Left cardiac atrium (tissue), 4 donors: ENCODE data around the gene PIF1. TPM values are rescaled to one million over a fixed set of nuclear protein-coding genes. Genes with fewer than 3 reads are reported as not detected.

ENCODE experiments used
- ATAC-seq, 2 donors: fragments of 200-7000 bp; cut with Tn5 transposase; one replicate each; pipeline ENCODE4 v1.9.1; 2020; ENCODE audit warnings: mild to moderate bottlenecking in 2 of 2, moderate library complexity in 2 of 2
- DNase-seq: peaks from one replicate; pipeline ENCODE4 v3.0.0-alpha.2; 2020
- intact Hi-C, 2 donors: fragments of 100-400 bp; cut with DNase I; formaldehyde crosslinking; loops; one replicate each; pipeline versions ENCODE4 v1.14.1 to v1.15.1; 2022 to 2023
- long read RNA-seq: library from polyadenylated mRNA; unstranded; transcript quantifications from one replicate; pipeline ENCODE4 v2.0.0, GENCODE V29; 2021
- total RNA-seq, 2 donors: library from RNA; stranded (reverse); fragmentation: NEBNext Ultra II Directional; extraction: Animal tissue kit (Norgen Biotek cat#: 25700); gene quantifications; one replicate each; pipeline ENCODE4 v1.2.1, GENCODE V29; 2021
- donor health status: DM: no; HTN: yes; CAD: no.
- donor health status: DM: no; HTN: yes; CAD: no; lungs with severe emphysema.
- donor health status: DM: yes; HTN: yes; CAD: no.
- donor health status: Dilated cardiomyopathy.

PIF1 gene, protein sequence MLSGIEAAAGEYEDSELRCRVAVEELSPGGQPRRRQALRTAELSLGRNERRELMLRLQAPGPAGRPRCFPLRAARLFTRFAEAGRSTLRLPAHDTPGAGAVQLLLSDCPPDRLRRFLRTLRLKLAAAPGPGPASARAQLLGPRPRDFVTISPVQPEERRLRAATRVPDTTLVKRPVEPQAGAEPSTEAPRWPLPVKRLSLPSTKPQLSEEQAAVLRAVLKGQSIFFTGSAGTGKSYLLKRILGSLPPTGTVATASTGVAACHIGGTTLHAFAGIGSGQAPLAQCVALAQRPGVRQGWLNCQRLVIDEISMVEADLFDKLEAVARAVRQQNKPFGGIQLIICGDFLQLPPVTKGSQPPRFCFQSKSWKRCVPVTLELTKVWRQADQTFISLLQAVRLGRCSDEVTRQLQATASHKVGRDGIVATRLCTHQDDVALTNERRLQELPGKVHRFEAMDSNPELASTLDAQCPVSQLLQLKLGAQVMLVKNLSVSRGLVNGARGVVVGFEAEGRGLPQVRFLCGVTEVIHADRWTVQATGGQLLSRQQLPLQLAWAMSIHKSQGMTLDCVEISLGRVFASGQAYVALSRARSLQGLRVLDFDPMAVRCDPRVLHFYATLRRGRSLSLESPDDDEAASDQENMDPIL
- under 1 TPM; 0.47 to 0.94 TPM for total RNA-seq
- long read RNA-seq, partial matches to known transcripts: 1 of 1 reads
- long read RNA-seq, other reads (novel, unspliced or antisense): 0 of 1 reads

DNA sequence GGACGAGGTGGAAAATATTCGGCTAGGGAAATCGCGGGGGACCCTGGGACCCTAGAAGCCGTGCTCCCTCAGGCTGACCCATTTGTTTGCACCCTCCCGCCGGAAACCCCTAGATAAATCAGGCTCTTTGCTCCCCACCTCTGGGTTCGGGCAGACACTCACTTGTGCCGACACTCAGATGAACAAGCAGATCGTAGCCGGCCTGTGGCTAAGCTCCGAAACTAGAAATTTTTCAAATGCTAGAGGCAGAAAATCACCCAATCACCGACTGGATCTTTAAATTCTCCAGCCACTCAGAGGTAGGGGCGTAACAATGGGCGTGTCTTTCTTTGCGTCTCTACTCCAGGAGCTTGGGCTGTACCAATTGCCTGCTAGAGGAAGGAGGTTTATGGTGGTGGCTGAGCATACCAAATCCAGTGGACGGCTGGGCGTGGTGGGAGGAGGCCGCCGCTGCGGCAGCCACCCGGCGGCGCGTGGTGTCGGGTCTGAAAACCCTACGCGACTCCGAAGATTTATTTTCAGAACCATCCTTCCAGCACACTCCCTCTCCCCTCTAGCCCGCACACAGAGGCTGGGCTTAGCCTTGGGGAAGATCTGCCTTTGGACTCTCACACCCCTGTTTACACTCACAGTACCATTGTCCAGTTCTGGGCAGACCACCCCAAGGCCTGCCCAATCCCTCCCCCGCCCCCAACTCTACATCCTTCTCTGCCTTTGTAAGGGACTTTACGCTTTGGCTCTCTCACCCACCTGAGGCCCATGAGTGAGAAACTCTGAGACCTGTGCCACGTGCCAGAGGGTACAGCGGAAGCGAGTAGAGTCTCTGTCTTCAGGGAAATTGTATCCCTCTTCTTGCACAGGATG is at the start of gene PIF1:
Gene PIF1, minus strand, starts transcription at position 217 of the 864 bp plus-strand sequence. CDS start 1,312 bp downstream, outside the sequence.
- intact Hi-C loops: no loop called here
- ATAC-seq (peak; percentile 97 to 98), DNase-seq (peak; percentile 92)

DNA sequence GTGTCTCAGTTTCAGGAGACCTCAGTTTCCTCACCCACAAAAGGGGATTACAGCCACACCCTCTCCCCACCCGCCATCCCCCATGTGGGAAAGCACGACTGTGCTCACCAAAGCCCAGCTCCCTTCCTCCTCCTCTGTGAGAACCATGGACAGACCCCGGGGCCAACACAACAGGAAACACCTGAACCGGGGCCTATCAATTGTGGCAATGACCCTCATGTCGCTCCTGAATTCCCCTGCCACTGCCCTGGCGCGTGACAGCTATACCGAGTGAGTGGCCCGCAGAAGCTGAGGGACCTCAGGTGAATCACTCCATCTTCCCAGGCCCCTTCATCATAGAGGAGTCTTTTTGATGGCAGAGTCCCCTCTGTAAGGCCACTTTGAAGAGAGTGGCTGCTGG is 44.9 kb upstream of the PIF1 start:
- no peak for ATAC-seq
- DNase-seq: no peak
- intact Hi-C loops: no loop called here

DNA sequence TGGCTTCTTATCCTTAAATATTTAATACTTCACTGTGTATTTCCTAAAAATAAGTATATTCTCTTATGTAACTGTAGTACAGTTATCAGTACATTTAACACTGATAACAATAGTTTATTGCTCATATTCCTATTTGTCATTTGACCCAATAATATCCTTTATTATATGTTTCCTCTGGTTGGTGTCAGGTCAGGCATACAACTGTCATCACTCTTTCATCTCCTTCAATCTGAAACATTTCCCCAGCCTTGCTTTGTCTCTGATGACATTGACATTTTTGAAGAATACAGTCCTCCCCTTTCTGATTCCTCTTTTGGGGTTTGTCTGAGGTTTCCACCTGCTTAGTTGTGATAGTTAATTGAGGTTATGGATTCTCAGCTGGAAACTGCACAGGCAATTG is 44.1 kb upstream of the PIF1 start:
- ATAC-seq (no peak), DNase-seq (no peak)
- intact Hi-C loops: no loop called here

- no peak for DNase-seq
- intact Hi-C loops: no loop called here
- ATAC-seq: peak; percentile 9 to 28
These were observed 40.6 kb upstream of the PIF1 start for GRCh38 chr15:64865998-64866520.

- intact Hi-C loops: no loop called here
- DNase-seq (no peak), ATAC-seq (peak in 1 of 2 donors; percentile 4)
These were observed 39.9 kb upstream of the PIF1 start for GRCh38 chr15:64865126-64865997.

DNA sequence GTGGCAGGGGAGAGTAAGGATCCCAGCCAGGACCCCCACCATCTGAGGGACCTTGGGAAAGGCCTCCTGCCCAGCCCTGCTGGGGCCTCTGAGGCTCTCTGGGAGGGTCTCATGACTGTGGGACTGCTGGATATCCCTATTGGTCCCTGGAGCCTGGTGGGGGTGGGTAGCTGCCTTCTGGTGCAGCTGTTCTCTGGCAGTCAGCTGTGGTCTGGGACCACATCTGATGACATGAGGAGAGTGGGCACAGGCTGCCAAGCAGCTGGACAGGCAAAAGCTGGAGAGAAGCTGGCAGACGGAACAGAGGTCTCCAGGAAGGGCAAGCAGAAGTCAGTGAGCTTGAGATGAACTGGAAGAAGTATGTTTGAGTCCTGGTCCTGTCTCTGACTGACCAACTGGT is 38.6 kb upstream of the PIF1 start:
- intact Hi-C loops: no loop called here
- no peak for ATAC-seq
- no peak for DNase-seq

GRCh38 chr15:64862408-64862807 is 37.0 kb upstream of the PIF1 start:
- intact Hi-C loops: no loop called here
- DNase-seq (no peak), ATAC-seq (no peak)

GRCh38 chr15:64861960-64862359 is 36.5 kb upstream of the PIF1 start:
- no peak for DNase-seq
- no peak for ATAC-seq
- intact Hi-C loops: no loop called here

DNA sequence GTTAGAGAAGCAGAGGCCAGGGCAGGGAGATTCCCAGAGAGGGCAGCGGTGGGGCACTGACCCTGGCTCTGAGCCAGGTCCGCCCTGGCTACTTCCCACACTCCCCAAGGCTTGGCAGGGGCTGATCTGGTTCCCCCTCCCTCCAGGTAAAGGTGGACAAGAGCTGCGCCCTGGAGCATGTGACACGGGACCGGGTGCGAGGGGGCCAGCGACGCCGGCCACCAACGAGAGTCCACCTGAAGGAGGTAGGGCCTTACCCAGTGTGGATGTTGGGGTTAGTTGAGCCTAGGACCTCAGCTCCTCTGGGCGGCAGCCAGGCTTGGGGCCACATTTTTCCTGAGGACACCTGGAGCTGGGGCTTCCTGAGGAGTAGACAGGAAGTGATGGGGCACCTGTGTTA is 35.9 kb upstream of the PIF1 start:
- intact Hi-C loops: no loop called here
- DNase-seq (no peak), ATAC-seq (no peak)

DNA sequence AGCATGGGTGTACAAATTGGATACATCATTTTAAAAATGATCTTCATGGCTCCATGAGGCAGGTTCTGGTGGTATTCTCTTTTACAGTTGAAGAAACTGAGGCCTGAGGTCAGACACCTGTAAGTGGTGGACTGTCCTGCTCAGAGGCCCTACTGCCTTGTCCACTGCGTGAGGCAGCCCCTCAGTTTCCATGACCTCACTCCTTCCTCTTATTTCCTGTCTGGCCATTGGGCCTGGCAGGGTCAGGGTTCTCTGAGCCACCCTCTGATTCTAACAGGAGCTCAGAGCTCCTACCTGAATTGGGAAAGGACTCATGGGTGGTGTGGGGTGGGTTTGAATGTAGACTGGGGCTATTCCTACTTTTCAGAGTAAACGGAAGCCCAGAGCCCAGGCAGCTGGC is 33.8 kb upstream of the PIF1 start:
- intact Hi-C loops: no loop called here
- ATAC-seq (no peak), DNase-seq (no peak)

DNA sequence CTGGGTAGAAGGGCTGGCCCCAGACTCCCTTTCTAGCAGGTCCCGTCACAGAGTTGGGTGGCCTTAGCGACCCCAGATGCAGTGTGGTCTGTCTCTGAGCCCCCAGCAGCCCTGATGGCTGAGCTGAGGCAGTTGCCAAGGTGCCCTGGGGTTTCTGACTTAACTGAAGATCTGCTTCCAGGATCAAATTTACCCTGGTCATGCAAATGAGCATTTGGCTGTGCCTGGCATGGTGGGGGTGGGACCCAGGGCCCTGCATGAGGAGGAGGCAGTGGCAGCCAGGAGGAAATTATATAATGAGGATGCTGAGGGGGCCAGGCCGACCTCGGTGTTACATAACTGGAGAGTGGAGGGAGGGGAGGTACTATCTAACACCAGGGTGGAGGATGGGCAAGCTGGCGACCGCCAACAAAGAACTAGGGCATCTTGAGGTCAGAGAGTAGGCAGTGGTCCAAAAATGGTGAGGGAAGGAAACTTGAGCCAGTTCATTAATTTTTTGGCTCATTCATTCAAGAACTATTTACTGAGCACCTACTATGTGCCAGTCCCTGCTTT is 32.7 kb upstream of the PIF1 start:
- DNase-seq (no peak), ATAC-seq (peak in 1 of 2 donors; percentile 21)
- intact Hi-C loops: no loop called here

- DNase-seq (no peak), ATAC-seq (peak in 1 of 2 donors; percentile 20)
- intact Hi-C loops: no loop called here
These were observed 32.0 kb upstream of the PIF1 start for GRCh38 chr15:64857421-64857820.

DNA sequence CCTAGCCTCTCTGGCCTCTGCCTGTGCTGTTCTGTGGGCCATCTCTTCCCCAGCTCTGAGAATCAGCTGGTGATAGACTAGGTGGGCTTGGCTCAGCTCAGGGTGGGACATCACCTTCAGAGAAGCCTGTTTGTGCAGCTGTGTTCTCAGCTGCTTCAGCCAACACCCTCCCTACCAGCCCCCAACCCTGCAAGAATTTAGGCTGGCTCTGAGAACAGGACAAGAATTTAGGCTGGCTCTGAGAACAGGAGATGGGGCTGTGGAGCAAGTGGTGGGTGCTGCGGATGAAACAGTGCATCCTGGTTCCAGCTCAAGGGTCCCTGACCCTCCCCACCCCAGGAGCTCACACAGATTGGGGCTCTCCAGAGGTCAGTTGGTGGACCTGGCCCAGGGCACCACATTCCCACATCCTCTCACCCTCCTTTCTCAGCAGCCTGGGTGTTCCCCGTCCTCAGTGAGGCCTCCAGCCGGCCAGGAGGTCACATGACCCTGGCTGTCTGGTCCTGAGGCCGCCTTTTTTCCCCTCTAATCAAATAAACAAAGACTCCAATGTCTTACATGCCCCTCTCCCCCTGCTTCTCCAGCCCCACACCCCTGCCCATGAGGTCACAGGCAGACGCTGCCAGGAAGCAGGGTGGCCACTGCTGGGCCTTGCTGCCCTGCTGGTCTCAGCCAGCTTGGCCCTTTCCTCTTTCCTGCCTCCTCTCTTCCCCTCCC is 31.1 kb upstream of the PIF1 start:
- peak; percentile 68 to 75 for ATAC-seq
- peak; percentile 78 for DNase-seq
- intact Hi-C loops: no loop called here

DNA sequence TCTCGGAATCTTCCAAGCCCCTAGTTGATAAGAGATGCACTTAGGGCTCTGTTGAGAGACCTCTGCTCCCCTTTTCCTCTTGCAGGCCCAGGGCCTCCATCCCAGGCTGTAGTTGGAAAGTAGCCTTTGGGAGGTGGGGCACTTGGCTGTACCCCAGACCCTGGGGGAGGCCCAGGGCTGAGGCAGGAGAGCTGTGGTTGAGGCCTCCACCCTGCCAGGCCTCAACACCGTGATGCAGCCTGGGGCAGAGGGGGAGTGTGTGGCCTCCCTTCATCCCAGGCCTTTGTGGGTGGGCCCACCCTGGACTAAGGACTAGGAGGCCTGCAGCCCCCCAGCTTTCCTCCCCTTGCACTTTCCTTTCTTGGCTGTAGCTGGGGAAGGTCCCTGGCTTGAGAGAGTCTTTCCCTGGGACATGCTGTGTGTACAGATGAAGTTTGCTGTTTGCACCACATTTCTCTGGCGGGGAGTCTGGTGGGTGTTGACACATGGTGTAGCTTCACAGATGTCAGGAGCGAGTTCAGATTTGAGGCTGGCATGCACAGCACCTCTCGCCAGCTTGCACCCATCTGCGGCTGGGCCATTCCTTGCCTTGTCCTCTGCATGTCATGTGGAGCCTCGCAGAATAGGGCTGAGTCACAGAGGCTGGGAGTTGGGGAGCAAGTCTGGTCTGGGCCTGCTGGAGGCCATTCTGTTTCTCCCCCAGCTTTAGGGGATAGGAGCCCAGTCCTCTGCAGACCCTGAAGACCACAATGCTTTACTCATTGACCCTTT is 29.9 kb upstream of the PIF1 start:
- intact Hi-C loops: no loop called here
- ATAC-seq (peak in 1 of 2 donors; percentile 4), DNase-seq (no peak)

- intact Hi-C loops: no loop called here
These were observed 29.1 kb upstream of the PIF1 start for GRCh38 chr15:64854526-64854925.

DNA sequence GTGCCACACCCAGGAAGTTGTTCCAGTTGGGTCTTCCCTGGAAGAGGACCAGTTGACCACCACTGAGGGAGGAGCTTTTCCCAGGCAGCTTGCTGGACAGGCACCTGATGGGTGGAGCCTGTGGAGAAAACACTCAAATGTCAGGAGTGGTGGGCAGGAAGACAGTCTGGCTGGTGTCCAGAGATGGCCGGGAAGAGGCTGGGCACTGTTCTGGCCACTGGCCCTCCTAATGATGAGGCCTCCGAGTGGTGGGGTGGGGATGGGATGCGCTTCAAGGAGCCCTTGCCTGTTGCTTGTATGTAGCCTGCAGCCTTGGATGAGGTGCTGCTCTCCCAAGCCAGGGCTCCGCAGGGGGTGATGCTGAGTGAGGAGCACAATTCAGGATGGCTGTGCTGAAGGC is 28.6 kb upstream of the PIF1 start:
- DNase-seq (peak; percentile 55), ATAC-seq (no peak)
- intact Hi-C loops: no loop called here

More at GRCh38 chr15:64854526-64854925, 29.1 kb upstream of the PIF1 start:
- DNase-seq: no peak
- ATAC-seq: no peak

- ATAC-seq (peak; percentile 55 to 71), DNase-seq (no peak)
- intact Hi-C loops: no loop called here
These were observed 26.0 kb upstream of the PIF1 start for GRCh38 chr15:64851503-64851840.
